K562 (cell line): ENCODE results near the gene ZNF462. TPM values are rescaled to one million over a fixed set of nuclear protein-coding genes. Genes with fewer than 3 reads are reported as not detected.

Experiments
- ATAC-seq: fragments of 200-7000 bp; cut with Tn5 transposase; 3 replicates; pipeline ENCODE4 v1.9.1; 2020; ENCODE audit warnings: moderate library complexity
- BruUV-seq: library from RNA; stranded (reverse); fragments of 400-500 nt; replicated peaks from 2 replicates; lab custom pipeline; 2021; lab: Mats Ljungman, UMichigan
- CTCF ChIA-PET: fragments of 300-600 bp; formaldehyde crosslinking; extraction: SDS; loops from one replicate; lab custom pipeline; 2021; ENCODE audit warnings: low intra/inter-chr PET ratio; lab: Yijun Ruan, JAX
- POLR2A ChIA-PET: fragments of 300-600, 350-650 bp; sonication (Branson Sonifier 250); formaldehyde crosslinking; extraction: SDS; loops from one replicate; lab custom pipeline; 2021; ENCODE audit warnings: antibody characterized with exemption, inconsistent platforms; lab: Yijun Ruan, JAX
- DNase-seq, 4 experiments: peaks; one replicate each; pipeline versions ENCODE4 v3.0.0 to v3.0.0-alpha.2; 2011 to 2018; ENCODE audit warnings: low spot score in 3 of 4, mixed read lengths in 3 of 4; ENCODE audit errors: extremely low read depth in 1 of 4
- FAIRE-seq: peaks from 2 replicates; lab custom pipeline; 2011; peaks lifted over from hg19 to GRCh38; lab: Jason Lieb, UNC
- H2AFZ ChIP-seq: 2 replicates; pipeline ENCODE4 v1.6.0; 2011; ENCODE audit warnings: low read depth, low read length, control low read depth, inconsistent platforms
- H3K27ac ChIP-seq: fragments of 200-600 bp; 3 replicates; pipeline ENCODE4 v1.8.0; 2011; ENCODE audit warnings: low read depth, mild to moderate bottlenecking, control low read depth, inconsistent platforms, low read length, moderate library complexity, mixed read lengths; ENCODE audit errors: extremely low read depth
- H3K27me3 ChIP-seq, 2 experiments: fragments of 300-600 bp in 1 of 2; 2 replicates in 1 of 2; 3 replicates in 1 of 2; pipeline versions ENCODE4 v1.6.0 to v1.8.0; 2011; ENCODE audit warnings: inconsistent platforms in 2 of 2, low read length in 2 of 2, mild to moderate bottlenecking in 1 of 2, mixed read lengths in 1 of 2, moderate library complexity in 1 of 2; ENCODE audit not compliant: control insufficient read depth in 2 of 2, insufficient read depth in 2 of 2
- H3K36me3 ChIP-seq: fragments of 300-600 bp; 3 replicates; pipeline ENCODE4 v1.8.0; 2011; ENCODE audit warnings: mild to moderate bottlenecking, low read length, inconsistent platforms; ENCODE audit not compliant: control insufficient read depth, insufficient read depth
- H3K4me1 ChIP-seq, 2 experiments: fragments of 200-600 bp in 1 of 2; replicated peaks in 1 of 2; 2 replicates in 1 of 2; 3 replicates in 1 of 2; pipeline versions ENCODE4 v1.5.1 to v1.8.0; 2011; ENCODE audit warnings: inconsistent platforms in 2 of 2, low read length in 2 of 2, mild to moderate bottlenecking in 1 of 2, mixed read lengths in 1 of 2, moderate library complexity in 1 of 2; ENCODE audit not compliant: control insufficient read depth in 2 of 2, insufficient read depth in 2 of 2
- H3K4me2 ChIP-seq: 2 replicates; pipeline ENCODE4 v1.6.1; 2011; ENCODE audit warnings: low read length, control low read depth, inconsistent platforms, mixed read lengths; ENCODE audit not compliant: insufficient read depth
- H3K4me3 ChIP-seq: fragments of 200-600 bp; sonication (generic), shearing (Covaris generic); 2 replicates; pipeline ENCODE4 v1.5.1; 2016; ENCODE audit warnings: control low read depth, inconsistent platforms
- H3K79me2 ChIP-seq: fragments of 200-600 bp; 3 replicates; pipeline ENCODE4 v1.8.0; 2011; ENCODE audit warnings: low read length, inconsistent platforms; ENCODE audit not compliant: control insufficient read depth, insufficient read depth
- H3K9ac ChIP-seq, 2 experiments: 2 replicates each; pipeline versions ENCODE4 v1.6.0 to v1.6.1; 2011; ENCODE audit warnings: low read depth in 2 of 2, low read length in 2 of 2, control low read depth in 1 of 2, inconsistent platforms in 1 of 2, mild to moderate bottlenecking in 1 of 2, mixed read lengths in 1 of 2; ENCODE audit not compliant: insufficient read depth in 1 of 2
- H3K9me1 ChIP-seq: one replicate; pipeline ENCODE4 v1.6.0; 2011; ENCODE audit warnings: inconsistent platforms, mild to moderate bottlenecking, low read length, moderate library complexity; ENCODE audit not compliant: control insufficient read depth, insufficient read depth
- H3K9me3 ChIP-seq: replicated peaks from 2 replicates; pipeline ENCODE4 v1.5.1; 2011; ENCODE audit warnings: low read depth, low read length, inconsistent platforms; ENCODE audit not compliant: control insufficient read depth, insufficient read depth
- H4K20me1 ChIP-seq: replicated peaks from 2 replicates; pipeline ENCODE4 v1.6.1; 2011; ENCODE audit warnings: low read length, inconsistent platforms, mixed read lengths; ENCODE audit not compliant: control insufficient read depth, insufficient read depth
- ARID4B ChIP-seq: sonication (generic); formaldehyde crosslinking; IDR thresholded peaks from 2 replicates; pipeline ENCODE4 v1.8.0; 2022; ENCODE audit warnings: mild to moderate bottlenecking, missing genetic modification reagents
- BRCA1 ChIP-seq, 2 experiments: fragments of 450-650 bp in 1 of 2; sonication (generic) in 1 of 2; formaldehyde crosslinking in 1 of 2; IDR thresholded peaks; 2 replicates each; pipeline versions ENCODE4 v1.5.0 to v1.6.1; 2017 to 2020; ENCODE audit warnings: mild to moderate bottlenecking in 1 of 2, missing genetic modification reagents in 1 of 2
- CXXC5 ChIP-seq: fragments of 250-450 bp; sonication (Bioruptor Pico); IDR thresholded peaks from 2 replicates; pipeline ENCODE4 v1.8.0; 2022; ENCODE audit warnings: inconsistent platforms, mild to moderate bottlenecking, moderate library complexity
- PRDM10 ChIP-seq: fragments of 450-650 bp; IDR thresholded peaks from 2 replicates; pipeline ENCODE4 v1.6.1; 2018; ENCODE audit not compliant: partially characterized antibody
- ZKSCAN1 ChIP-seq: fragments of 150-350 bp; IDR thresholded peaks from 2 replicates; pipeline ENCODE4 v1.6.1; 2016; ENCODE audit warnings: low read depth, low read length
- ZNF232 ChIP-seq: sonication (generic); formaldehyde crosslinking; IDR thresholded peaks from 2 replicates; pipeline ENCODE4 v1.8.0; 2022; ENCODE audit warnings: mild to moderate bottlenecking, missing genetic modification reagents
- ZNF518B ChIP-seq: fragments of 250-450 bp; sonication (Bioruptor Pico); IDR thresholded peaks from 2 replicates; pipeline ENCODE4 v1.5.0; 2021; ENCODE audit warnings: mild to moderate bottlenecking, moderate library complexity
- WGBS: fragments of 100-300 bp; shearing (Covaris generic); methylation state at CpG from one replicate; pipeline ENCODE4 v1.1.6; 2016; ENCODE audit warnings: low coverage, mixed read lengths; ENCODE audit not compliant: insufficient coverage; ENCODE audit errors: missing lambda C conversion rate; 5-methylcytosine and 5-hydroxymethylcytosine counted together
- in situ Hi-C: fragments of 300-500 bp; cut with MboI; formaldehyde crosslinking; loops from 4 replicates; pipeline ENCODE4 v1.15.0; 2018; ENCODE audit warnings: inconsistent platforms, mixed read lengths
- intact Hi-C: fragments of 100-400 bp; cut with micrococcal nuclease; formaldehyde crosslinking; loops from 2 replicates; pipeline ENCODE4 v1.14.2; 2022
- polyA plus RNA-seq, 8 experiments: library from polyadenylated mRNA; depleted of rRNA in 4 of 8; stranded (reverse) in 5 of 8; unstranded in 3 of 8; fragments of >200 nt; fragmentation: Nextera tagmentation in 2 of 8; fragmentation: Illumina TruSeq in 1 of 8; extraction: Ambion mirVana in 2 of 8; extraction: Trizol in 1 of 8; gene quantifications; 2 replicates each; pipeline versions ENCODE4 v1.2.1 to v1.2.3, GENCODE V29; 2011 to 2014; ENCODE audit warnings: inconsistent platforms in 1 of 8, missing spikeins in 1 of 8
- total RNA-seq, 7 experiments: library from RNA; depleted of rRNA in 6 of 7; stranded (reverse); fragments of >200 nt in 6 of 7; fragmentation: Illumina TruSeq in 2 of 7; extraction: Trizol in 2 of 7; gene quantifications; 2 replicates each; pipeline versions ENCODE4 v1.2.1 to v1.2.3, GENCODE V29; 2011 to 2021; ENCODE audit warnings: low replicate concordance in 1 of 7

The ZNF462 gene
- total and polyA plus RNA-seq, 9 of the 15 experiments (the other 6 are each of a cell fraction or from before 2014, with no cell fraction given) = 0.20 TPM; not detected in 8

DNA sequence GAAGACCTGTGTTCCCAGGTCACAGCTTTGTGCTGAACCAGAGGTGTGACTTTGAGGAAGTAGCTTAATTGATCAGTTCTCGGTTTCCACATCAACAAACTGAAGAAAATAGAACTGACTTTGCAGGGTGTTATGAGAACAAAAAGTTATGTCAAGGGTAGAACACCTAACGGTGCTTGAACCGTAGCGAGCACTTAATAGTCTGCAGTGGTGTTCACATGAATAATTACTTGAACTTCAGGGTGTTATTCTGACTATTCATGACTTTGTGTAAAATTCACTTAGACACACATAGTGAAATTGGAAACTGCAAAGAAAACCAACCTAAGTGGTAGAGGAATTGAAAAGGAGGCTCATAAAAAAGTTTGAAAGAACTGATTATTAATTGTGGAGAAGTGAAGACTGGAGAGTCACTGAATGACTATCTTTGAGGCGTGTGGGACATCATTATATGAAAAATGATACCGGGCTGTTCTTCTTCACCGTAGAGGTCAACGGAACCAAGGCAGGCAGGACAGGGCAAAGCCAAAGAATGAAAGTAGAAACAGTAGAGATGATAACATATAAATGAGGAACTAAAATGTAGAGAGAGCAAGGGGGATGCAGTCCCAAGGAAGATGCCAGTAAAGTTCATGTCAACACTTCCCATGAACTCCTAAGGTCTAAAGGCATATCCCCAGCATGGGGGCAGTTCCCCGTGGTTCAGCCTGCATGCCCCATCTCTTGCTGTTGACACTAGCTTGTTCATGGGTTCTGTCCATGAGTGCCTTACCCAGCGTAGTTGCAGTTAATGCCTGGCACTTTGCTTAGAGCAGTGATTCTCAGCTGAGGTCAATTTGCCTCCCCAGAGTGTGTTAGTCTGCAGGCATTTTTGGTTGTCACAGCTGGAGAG lies 118.7 kb downstream of the ZNF462 start:
- intact Hi-C loops = no loop called here
- Histone ChIP-seq H3K4me2 (no peak overlapping the region), H3K79me2 (no peaks in the 10 kb centered on the region), H2AFZ (no peak overlapping the region), H3K27ac (no peak overlapping the region), H3K4me1 (no peaks in the 10 kb centered on the region), H3K4me3 (no peak overlapping the region), H3K9ac (no peak overlapping the region), H3K9me1 (no peaks in the 10 kb centered on the region), H3K36me3 (no peaks in the 10 kb centered on the region), H4K20me1 (no peaks in the 10 kb centered on the region), H3K9me3 (no peaks in the 10 kb centered on the region), H3K27me3 (no peaks in the 10 kb centered on the region)
- DNase-seq (no peak), FAIRE-seq (no peak), ATAC-seq (no peak)
- WGBS = 0% methylated on average over 10 of the region's 10 CpGs
- ChIA-PET CTCF (no interaction called here), POLR2A (interaction anchor here (0.6 kb wide), 1 partner anchor 967 kb away, joined by 3 read pairs; no protein-coding TSS in a partner anchor)
- BruUV-seq = no TSS peak
- in situ Hi-C loops = no loop called here
- TF ChIP-seq PRDM10 (no peak), ARID4B (CRISPR knock-in tag) (no peak), ZNF232 (CRISPR knock-in tag) (no peak), BRCA1 (IDR thresholded peaks at IDR 0.05) (no peak), BRCA1 (CRISPR knock-in tag; IDR thresholded peaks at IDR 0.05) (no peak), ZNF518B (CRISPR knock-in tag) (no peak), CXXC5 (CRISPR knock-in tag) (no peak), ZKSCAN1 (no peak)
